ENCODE results near the gene EIF4E3. TPM values are rescaled to one million over a fixed set of nuclear protein-coding genes. Genes with fewer than 3 reads are reported as not detected.
A peak's percentile ranks its signal among the peaks of the same experiment; 100 is the strongest.

The EIF4E3 gene
- total RNA-seq, 1 experiment from 2014 or later, result 10.9 TPM

GRCh38 chr3:71760140-71760539 is 34.9 kb upstream of the EIF4E3 start:
- no peak overlapping the region for H3K27ac Mint-ChIP-seq (ENCODE audit: unreplicated experiment)
- H3K9me3 Mint-ChIP-seq (ENCODE audit: low read depth, unreplicated experiment), result no peaks in the 10 kb centered on the region
- no peaks in the 10 kb centered on the region for H3K4me1 Mint-ChIP-seq (ENCODE audit: low read depth, unreplicated experiment)
- H3K36me3 Mint-ChIP-seq (ENCODE audit: insufficient read depth, unreplicated experiment), result peaks cover 4% of the 10 kb centered on the region
- H3K27me3 Mint-ChIP-seq (ENCODE audit: unreplicated experiment), result peaks cover 79% of the 10 kb centered on the region
- CTCF ChIA-PET, result no interaction called here
- DNase-seq, result no peak
- TF ChIP-seq CTCF (IDR thresholded peaks at IDR 0.05; ENCODE audit: unreplicated experiment), result no peak
- intact Hi-C loops (cut with micrococcal nuclease; ENCODE audit: unreplicated experiment), result no loop called here
- no peak overlapping the region for H3K4me3 Mint-ChIP-seq (ENCODE audit: low read depth, unreplicated experiment)
- BruUV-seq (replicated peaks), result no TSS peak

GRCh38 chr3:71759401-71759800 is 34.2 kb upstream of the EIF4E3 start:
- DNase-seq, result no peak
- Mint-ChIP-seq H3K27me3 (ENCODE audit: unreplicated experiment) (peaks cover 85% of the 10 kb centered on the region), H3K27ac (ENCODE audit: unreplicated experiment) (no peak overlapping the region), H3K4me3 (ENCODE audit: low read depth, unreplicated experiment) (no peak overlapping the region), H3K9me3 (ENCODE audit: low read depth, unreplicated experiment) (no peaks in the 10 kb centered on the region), H3K4me1 (ENCODE audit: low read depth, unreplicated experiment) (no peaks in the 10 kb centered on the region), H3K36me3 (ENCODE audit: insufficient read depth, unreplicated experiment) (peaks cover 9% of the 10 kb centered on the region)
- CTCF ChIA-PET, result no interaction called here
- BruUV-seq (replicated peaks), result no TSS peak
- TF ChIP-seq CTCF (IDR thresholded peaks at IDR 0.05; ENCODE audit: unreplicated experiment), result no peak
- intact Hi-C loops (cut with micrococcal nuclease; ENCODE audit: unreplicated experiment), result no loop called here

GRCh38 chr3:71758091-71758490 is 32.9 kb upstream of the EIF4E3 start:
- no peak overlapping the region for H3K4me3 Mint-ChIP-seq (ENCODE audit: low read depth, unreplicated experiment)
- TF ChIP-seq CTCF (IDR thresholded peaks at IDR 0.05; ENCODE audit: unreplicated experiment), result no peak
- H3K27me3 Mint-ChIP-seq (ENCODE audit: unreplicated experiment), result peaks cover 87% of the 10 kb centered on the region
- H3K9me3 Mint-ChIP-seq (ENCODE audit: low read depth, unreplicated experiment), result no peaks in the 10 kb centered on the region
- no peak overlapping the region for H3K27ac Mint-ChIP-seq (ENCODE audit: unreplicated experiment)
- H3K36me3 Mint-ChIP-seq (ENCODE audit: insufficient read depth, unreplicated experiment), result peaks cover 11% of the 10 kb centered on the region
- CTCF ChIA-PET, result interaction anchor here (0.6 kb wide), 1 partner anchor 102 kb away, joined by 4 read pairs; no protein-coding TSS in a partner anchor
- no peak for DNase-seq
- H3K4me1 Mint-ChIP-seq (ENCODE audit: low read depth, unreplicated experiment), result no peaks in the 10 kb centered on the region
- intact Hi-C loops (cut with micrococcal nuclease; ENCODE audit: unreplicated experiment), result no loop called here
- BruUV-seq (replicated peaks), result no TSS peak

- Mint-ChIP-seq H3K27ac (ENCODE audit: unreplicated experiment) (no peak overlapping the region), H3K27me3 (ENCODE audit: unreplicated experiment) (peaks cover 73% of the 10 kb centered on the region), H3K36me3 (ENCODE audit: insufficient read depth, unreplicated experiment) (peaks cover 11% of the 10 kb centered on the region), H3K9me3 (ENCODE audit: low read depth, unreplicated experiment) (no peaks in the 10 kb centered on the region), H3K4me1 (ENCODE audit: low read depth, unreplicated experiment) (no peaks in the 10 kb centered on the region), H3K4me3 (ENCODE audit: low read depth, unreplicated experiment) (peak overlapping the region; percentile 58)
- TF ChIP-seq CTCF (IDR thresholded peaks at IDR 0.05; ENCODE audit: unreplicated experiment), result no peak
- intact Hi-C loops (cut with micrococcal nuclease; ENCODE audit: unreplicated experiment), result no loop called here
- no peak for DNase-seq
- CTCF ChIA-PET, result interaction anchor here (0.6 kb wide), 1 partner anchor 1524 kb away, joined by 3 read pairs; no protein-coding TSS in a partner anchor
- no TSS peak for BruUV-seq (replicated peaks)
These were observed 29.5 kb upstream of the EIF4E3 start for GRCh38 chr3:71754610-71755253.
